ENCODE results near the gene TOX2.

GRCh38 chr20:43949741-43950618 is 35.3 kb downstream of the TOX2 start:
- TF ChIP-seq CTCF (conservative IDR thresholded peaks at IDR 0.05; ENCODE audit: low read length) (no peak), EZH2phosphoT487 (IDR thresholded peaks at IDR 0.05; ENCODE audit: borderline replicate concordance, low read depth, low read length) (no peak)
